NOMO-1 treated with DMSO at 0.1 percent for 48 hours (cell line): Measurements from ENCODE around the gene UQCRH.
"Not testable (repeated sequence)": the region's sequence is repeated elsewhere in the genome, so short reads cannot be mapped to it uniquely, and the experiment has no call there.

Experiments
- DNase-seq: peaks from one replicate; lab custom pipeline; 2025; ENCODE audit not compliant: unreplicated experiment; lab: John Stamatoyannopoulos, UW

Gene UQCRH

GRCh38 chr1:46300673-46301405 lies 2.7 kb upstream of the UQCRH start:
- DNase-seq, result no peak

- no peak for DNase-seq
Measured at GRCh38 chr1:46301406-46301807, 2.1 kb upstream of the UQCRH start.

- peak; percentile 51 for DNase-seq
Measured at GRCh38 chr1:46301808-46302640, 1.5 kb upstream of the UQCRH start.

- no peak for DNase-seq
Measured at GRCh38 chr1:46302641-46303037, 859 bp upstream of the UQCRH start.

- DNase-seq, result no peak
Measured at GRCh38 chr1:46303872-46304326, 401 bp downstream of the UQCRH start.

- DNase-seq, result no peak
Measured at GRCh38 chr1:46306159-46306530, 2.6 kb downstream of the UQCRH start.

GRCh38 chr1:46309401-46310159 lies 6.1 kb downstream of the UQCRH start:
- no peak for DNase-seq

- DNase-seq, result no peak
Measured at GRCh38 chr1:46310321-46310720, 6.8 kb downstream of the UQCRH start.

GRCh38 chr1:46315669-46316403 lies 12.3 kb downstream of the UQCRH start:
- DNase-seq, result no peak

GRCh38 chr1:46317323-46317722 lies 13.8 kb downstream of the UQCRH start:
- no peak for DNase-seq

- not testable (repeated sequence) for DNase-seq
Measured at GRCh38 chr1:46319301-46319700, 15.8 kb downstream of the UQCRH start.

- not testable (repeated sequence) for DNase-seq
Measured at GRCh38 chr1:46319960-46320914, 16.7 kb downstream of the UQCRH start.

GRCh38 chr1:46322191-46322590 lies 18.7 kb downstream of the UQCRH start:
- DNase-seq, result not testable (repeated sequence)

- peak; percentile 51 for DNase-seq
Measured at GRCh38 chr1:46325285-46326076, 22.0 kb downstream of the UQCRH start.

- not testable (repeated sequence) for DNase-seq
Measured at GRCh38 chr1:46328182-46328581, 24.7 kb downstream of the UQCRH start.

GRCh38 chr1:46329807-46330206 lies 26.3 kb downstream of the UQCRH start:
- not testable (repeated sequence) for DNase-seq

- not testable (repeated sequence) for DNase-seq
Measured at GRCh38 chr1:46330381-46330780, 26.9 kb downstream of the UQCRH start.

GRCh38 chr1:46331786-46332540 lies 28.5 kb downstream of the UQCRH start:
- peak; percentile 26 for DNase-seq
